GM19463 (cell line): Measurements from ENCODE around the gene CCT8L2.
"Not testable (repeated sequence)": the region's sequence is repeated elsewhere in the genome, so short reads cannot be mapped to it uniquely, and the experiment has no call there.

ENCODE experiments used
- ATAC-seq: cut with Tn5 transposase; IDR thresholded peaks from one replicate; pipeline ENCODE4 v1.9.1; 2021; ENCODE audit warnings: mild to moderate bottlenecking, moderate library complexity; ENCODE audit not compliant: unreplicated experiment

CCT8L2 gene

DNA sequence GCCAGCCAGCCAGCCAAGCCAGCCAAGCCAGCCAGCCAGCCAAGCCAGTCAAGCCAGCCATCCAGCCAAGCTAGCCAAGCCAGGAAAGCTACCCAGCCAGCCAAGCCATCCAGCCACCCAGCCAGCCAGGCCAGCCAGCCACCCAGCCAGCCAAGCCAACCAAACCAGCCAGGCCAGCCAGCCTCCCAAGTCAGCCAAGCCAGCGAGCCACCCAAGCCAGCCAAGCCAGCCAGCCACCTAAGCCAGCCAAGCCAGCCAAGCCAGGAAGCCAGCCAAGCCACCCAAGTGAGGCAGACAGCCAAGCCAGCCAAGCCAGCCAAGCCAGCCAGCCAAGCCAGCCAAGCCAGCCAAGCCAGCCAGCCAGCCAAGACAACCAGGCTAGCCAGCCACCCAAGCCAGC lies 32.6 kb downstream of the CCT8L2 start:
- ATAC-seq = not testable (repeated sequence)

DNA sequence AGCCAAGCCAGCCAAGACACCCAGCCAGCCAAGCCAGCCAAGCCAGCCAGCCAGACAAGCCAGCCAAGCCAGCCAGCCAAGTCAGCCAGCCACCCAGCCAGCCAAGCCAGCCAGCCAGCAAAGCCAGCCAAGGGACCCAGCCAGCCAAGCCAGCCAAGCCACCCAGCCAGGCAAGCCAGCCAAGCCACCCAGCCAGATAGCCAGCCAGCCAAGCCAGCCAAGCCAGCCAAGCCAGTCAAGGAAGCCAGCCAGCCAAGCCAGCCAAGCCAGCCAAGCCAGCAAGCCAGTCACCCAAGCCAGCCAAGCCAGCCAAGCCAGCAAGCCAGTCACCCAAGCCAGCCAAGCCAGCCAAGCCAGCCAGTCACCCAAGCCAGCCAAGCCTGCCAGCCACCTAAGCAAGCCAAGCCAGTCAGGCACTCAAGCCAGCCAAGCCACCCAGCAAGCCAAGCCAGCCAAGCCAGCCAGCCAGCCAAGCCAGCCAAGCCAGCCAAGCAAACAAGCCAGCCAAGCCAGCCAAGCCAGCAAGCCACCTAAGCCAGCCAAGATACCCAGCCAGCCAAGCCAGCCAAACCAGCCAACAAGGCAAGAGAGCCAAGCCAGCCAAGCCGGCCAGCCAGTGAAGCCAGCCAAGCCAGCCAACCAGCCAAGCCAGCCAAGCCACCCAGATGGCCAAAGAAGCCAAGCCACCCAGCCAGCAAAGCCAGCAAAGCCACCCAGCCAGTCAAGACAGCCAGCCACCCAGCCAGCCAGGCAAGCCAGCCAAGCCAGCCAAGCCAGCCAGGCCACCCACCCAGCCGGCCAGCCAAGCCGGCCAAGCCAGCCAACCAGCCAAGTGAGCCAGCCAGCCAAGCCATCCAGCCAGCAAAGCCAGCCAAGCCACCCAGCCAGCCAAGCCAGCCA lies 33.3 kb downstream of the CCT8L2 start:
- no peak for ATAC-seq

GRCh38 chr22:16558376-16558945 lies 34.1 kb downstream of the CCT8L2 start:
- not testable (repeated sequence) for ATAC-seq

DNA sequence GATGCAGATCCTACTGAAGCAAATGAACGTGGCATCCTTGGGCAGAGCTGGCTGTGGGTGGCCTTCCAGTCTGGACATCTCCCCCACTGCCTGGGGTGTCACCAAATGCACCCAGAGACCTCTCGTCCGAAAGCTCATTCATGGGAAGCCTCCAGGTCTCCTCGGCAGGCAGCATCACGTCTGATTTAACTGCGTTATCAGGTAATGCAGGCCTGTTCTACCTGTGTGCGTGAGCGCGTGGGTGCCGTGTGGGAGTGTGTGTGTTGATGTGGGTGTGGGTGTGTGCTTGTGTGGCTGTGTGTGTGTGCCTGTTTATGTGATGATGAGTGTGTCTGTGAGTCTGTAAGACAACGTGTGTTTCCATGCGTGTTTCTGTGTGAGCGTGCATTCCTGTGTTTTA lies 35.1 kb downstream of the CCT8L2 start:
- ATAC-seq = not testable (repeated sequence)

DNA sequence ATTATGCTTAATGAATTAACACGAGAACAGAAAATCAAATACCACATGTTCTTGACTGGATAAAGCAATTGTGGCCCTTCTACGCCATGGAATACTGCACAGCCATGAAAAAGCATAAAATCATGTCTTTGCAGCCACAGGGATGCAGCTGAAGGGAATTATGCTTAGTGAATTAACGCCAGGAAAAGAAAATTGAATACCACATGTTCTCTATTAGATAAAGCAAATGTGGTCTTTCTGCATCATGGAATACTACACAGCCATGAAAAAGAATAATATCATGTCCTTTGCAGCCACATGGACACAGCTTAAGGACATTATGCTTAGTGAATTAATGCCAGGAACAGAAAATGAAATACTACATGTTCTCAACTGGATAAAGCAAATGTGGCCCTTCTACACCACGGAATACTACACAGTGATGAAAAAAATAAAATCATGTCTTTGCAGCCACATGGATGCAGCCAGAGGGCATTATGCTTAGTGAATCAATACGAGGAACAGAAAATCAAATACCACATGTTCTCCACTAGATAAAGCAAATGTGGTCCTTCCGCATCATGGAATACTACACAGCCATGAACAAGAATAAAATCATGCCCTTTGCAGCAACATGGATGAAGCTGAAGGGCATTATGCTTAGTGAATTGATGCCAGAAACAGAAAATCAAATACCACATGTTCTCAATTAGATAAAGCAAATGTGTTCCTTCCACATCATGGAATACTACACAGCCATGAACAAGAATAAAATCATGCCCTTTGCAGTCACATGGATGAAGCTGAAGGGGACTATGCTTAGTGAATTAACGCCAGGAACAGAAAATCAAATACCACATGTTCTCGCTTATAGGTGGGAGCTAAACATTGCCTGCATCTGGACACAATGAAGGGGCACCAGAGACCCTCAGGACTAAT lies 37.3 kb downstream of the CCT8L2 start:
- ATAC-seq = not testable (repeated sequence)

DNA sequence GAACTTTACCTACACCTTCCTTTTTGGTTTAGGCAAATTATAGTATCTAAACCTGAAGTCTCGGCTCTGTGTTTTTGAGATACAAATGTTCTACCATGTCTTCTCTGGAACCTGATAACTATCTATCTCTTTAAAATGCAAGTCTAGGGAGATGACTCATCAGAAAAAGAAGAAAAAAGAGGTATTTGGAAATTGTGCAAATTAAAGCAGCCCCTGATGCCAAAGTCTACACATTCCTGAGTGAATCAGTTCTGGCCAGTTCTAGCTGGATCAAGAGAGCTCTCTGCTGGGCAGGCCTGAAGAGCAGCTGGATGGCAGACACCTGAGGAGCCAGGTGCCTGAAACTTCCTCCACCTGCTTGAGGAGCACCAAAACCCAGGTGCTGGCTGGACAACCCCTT lies 49.3 kb downstream of the CCT8L2 start:
- ATAC-seq = not testable (repeated sequence)
